A549 (cell line): ENCODE data around the gene HCAR2. TPM values are rescaled to one million over a fixed set of nuclear protein-coding genes. Genes with fewer than 3 reads are reported as not detected.
A peak's percentile ranks its signal among the peaks of the same experiment; 100 is the strongest.

Experiments
- ATAC-seq, 2 experiments: fragments of 200-7000 bp in 1 of 2; fragments of >200 bp in 1 of 2; cut with Nextera tagmentation in 1 of 2; cut with Tn5 transposase in 1 of 2; 3 replicates each; pipeline versions ENCODE4 v1.8.0 to v1.9.1; 2018 to 2020; ENCODE audit warnings: mild to moderate bottlenecking in 1 of 2, moderate library complexity in 1 of 2
- CTCF ChIA-PET: fragments of 300-600 bp; sonication (Branson Sonifier 250); formaldehyde crosslinking; extraction: SDS; loops from one replicate; lab custom pipeline; 2021; ENCODE audit warnings: antibody characterized with exemption, inconsistent platforms; lab: Yijun Ruan, JAX
- POLR2A ChIA-PET: fragments of 350-600 bp; formaldehyde crosslinking; extraction: SDS; loops from one replicate; lab custom pipeline; 2021; ENCODE audit warnings: antibody characterized with exemption, inconsistent platforms; lab: Yijun Ruan, JAX
- DNase-seq, 2 experiments: peaks; one replicate each; pipeline versions ENCODE4 v3.0.0 to v3.0.0-alpha.2; 2011 to 2016; ENCODE audit warnings: low read depth in 1 of 2, low spot score in 1 of 2
- FAIRE-seq: peaks from 2 replicates; lab custom pipeline; 2011; peaks lifted over from hg19 to GRCh38; lab: Jason Lieb, UNC
- H3K27ac ChIP-seq, 2 experiments: fragments of >200 bp; sonication (Bioruptor Twin); formaldehyde crosslinking; 3 replicates each; pipeline ENCODE4 v1.5.1; 2016 to 2017
- H3K4me1 ChIP-seq: fragments of >200 bp; sonication (Bioruptor Twin); formaldehyde crosslinking; 3 replicates; pipeline ENCODE4 v1.6.1; 2016
- H3K4me2 ChIP-seq: fragments of >200 bp; sonication (Bioruptor Twin); formaldehyde crosslinking; 3 replicates; pipeline ENCODE4 v1.6.1; 2016
- H3K4me3 ChIP-seq: fragments of >200 bp; sonication (Bioruptor Twin); formaldehyde crosslinking; 3 replicates; pipeline ENCODE4 v1.5.1; 2016
- H3K9me3 ChIP-seq: fragments of >200 bp; sonication (Bioruptor Twin); formaldehyde crosslinking; 3 replicates; pipeline ENCODE4 v1.6.1; 2016
- CEBPB ChIP-seq, 2 experiments: fragments of >200 bp in 1 of 2; sonication (Bioruptor Twin) in 1 of 2; formaldehyde crosslinking in 1 of 2; IDR thresholded peaks; 2 replicates each; pipeline ENCODE4 v1.6.1; 2012 to 2016
- CHD2 ChIP-seq: fragments of 150-350 bp; IDR thresholded peaks from 2 replicates; pipeline ENCODE4 v1.6.1; 2014; ENCODE audit warnings: low read length; ENCODE audit not compliant: partially characterized antibody
- CTCF ChIP-seq: fragments of >200 bp; sonication (Bioruptor Twin); formaldehyde crosslinking; IDR thresholded peaks from 3 replicates; pipeline ENCODE4 v1.5.1; 2016
- FOSL2 ChIP-seq, 2 experiments: fragments of 450-650 bp in 1 of 2; fragments of >200 bp in 1 of 2; sonication (Bioruptor Twin) in 1 of 2; formaldehyde crosslinking; IDR thresholded peaks; 2 replicates each; pipeline versions ENCODE4 v1.5.0 to v1.6.1; 2016 to 2020; ENCODE audit warnings: mild to moderate bottlenecking in 1 of 2, moderate library complexity in 1 of 2
- GATA3 ChIP-seq: IDR thresholded peaks from 2 replicates; pipeline ENCODE4 v1.6.1; 2012; ENCODE audit warnings: borderline replicate concordance
- HDAC2 ChIP-seq: fragments of 200-600 bp; sonication (generic); IDR thresholded peaks from 2 replicates; pipeline ENCODE4 v1.6.1; 2016
- HOXB13 ChIP-seq: fragments of 250-450 bp; sonication (Bioruptor Pico); IDR thresholded peaks from 2 replicates; pipeline ENCODE4 v1.5.0; 2020; ENCODE audit warnings: low read depth, mild to moderate bottlenecking, moderate library complexity
- MAFK ChIP-seq: fragments of 450-650 bp; IDR thresholded peaks from 2 replicates; pipeline ENCODE4 v1.6.1; 2014; ENCODE audit not compliant: partially characterized antibody
- PBX3 ChIP-seq: IDR thresholded peaks from 2 replicates; pipeline ENCODE4 v1.6.1; 2012
- PHF8 ChIP-seq: fragments of 200-600 bp; sonication (generic); IDR thresholded peaks from 2 replicates; pipeline ENCODE4 v1.6.1; 2016; ENCODE audit warnings: low read depth, mild to moderate bottlenecking, antibody characterized with exemption, moderate library complexity, borderline replicate concordance
- POLR2AphosphoS2 ChIP-seq: conservative IDR thresholded peaks from 2 replicates; pipeline ENCODE4 v1.6.1; 2012; ENCODE audit warnings: low read length, improper control_type of control experiment, inconsistent platforms
- RAD21 ChIP-seq, 2 experiments: fragments of >200 bp in 1 of 2; sonication (Bioruptor Twin) in 1 of 2; formaldehyde crosslinking in 1 of 2; IDR thresholded peaks in 1 of 2; conservative IDR thresholded peaks in 1 of 2; 2 replicates in 1 of 2; 3 replicates in 1 of 2; pipeline ENCODE4 v1.6.1; 2012 to 2018; ENCODE audit warnings: inconsistent platforms in 1 of 2
- RNF2 ChIP-seq: fragments of 200-600 bp; sonication (generic); IDR thresholded peaks from 2 replicates; pipeline ENCODE4 v1.6.1; 2016; ENCODE audit warnings: low read depth, mild to moderate bottlenecking, antibody characterized with exemption, moderate library complexity, borderline replicate concordance
- ZNF302 ChIP-seq: fragments of 250-450 bp; sonication (Bioruptor Pico); IDR thresholded peaks from 2 replicates; pipeline ENCODE4 v1.9.0; 2021; ENCODE audit warnings: inconsistent platforms, mild to moderate bottlenecking, moderate library complexity
- WGBS: methylation state at CpG from one replicate; pipeline ENCODE4 v1.1.6; 2017; ENCODE audit errors: missing lambda C conversion rate; 5-methylcytosine and 5-hydroxymethylcytosine counted together
- polyA plus RNA-seq, 4 experiments: library from polyadenylated mRNA; depleted of rRNA in 3 of 4; stranded (reverse); fragments of >200 nt; fragmentation: RNase III in 1 of 4; extraction: RNeasy Plus Mini Kit Qiagen cat#74134 plus additional on column Dnase treatment in 1 of 4; gene quantifications; 2 replicates in 3 of 4; 3 replicates in 1 of 4; pipeline ENCODE4 v1.2.3, GENCODE V29; 2011 to 2017
- TF ChIP-seq, protein P1 (sequence below): IDR thresholded peaks from 2 replicates; pipeline ENCODE4 v1.6.1; 2012; ENCODE audit warnings: low read depth, borderline replicate concordance
- TF ChIP-seq, protein P2 (sequence below): IDR thresholded peaks from 2 replicates; pipeline ENCODE4 v1.6.1; 2012

HCAR2 gene
- polyA plus RNA-seq, 2 of the 4 experiments (the other 2 are of a cell fraction), result 0.09 TPM; not detected in 1

DNA sequence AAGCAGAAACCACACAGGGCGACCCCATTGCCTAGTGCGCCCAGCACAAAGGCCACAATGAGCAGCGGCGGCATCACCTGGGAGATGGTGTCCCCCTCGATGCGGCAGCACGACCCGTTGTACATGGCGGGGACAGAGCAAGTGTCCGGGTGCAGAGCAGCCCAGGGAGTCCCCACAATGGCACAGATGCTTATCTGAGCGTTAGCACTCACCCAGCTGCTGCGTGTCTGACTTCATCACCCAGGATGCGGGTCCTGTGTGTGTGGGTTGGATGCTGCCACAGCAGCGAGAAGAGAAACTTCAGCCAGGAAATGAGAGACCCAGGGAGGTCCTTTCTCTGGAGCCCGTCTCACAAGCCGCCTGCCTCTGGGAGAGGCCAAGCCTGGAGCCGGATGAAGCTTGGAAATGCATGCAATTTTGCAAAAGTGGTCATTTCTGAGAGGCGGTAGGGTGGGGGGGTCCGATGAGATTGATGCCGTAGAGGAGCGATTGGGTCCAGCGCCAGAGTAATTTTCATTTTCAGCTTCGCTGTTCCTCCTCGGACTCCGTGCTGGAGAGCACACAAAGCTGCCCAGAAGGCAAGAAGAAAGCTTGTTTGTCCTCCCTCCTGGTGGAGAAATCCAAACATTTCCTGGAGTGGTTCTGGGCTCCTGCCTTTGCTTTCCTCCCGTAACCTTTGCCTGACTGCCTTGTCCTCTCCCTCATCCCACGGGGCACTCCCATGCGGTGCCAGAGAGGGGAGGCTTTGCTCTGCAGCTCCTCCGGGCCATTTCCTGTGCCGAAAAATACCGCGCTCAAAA, 27.3 kb upstream of the HCAR2 start, which contains the start of gene HCAR1:
TSS of gene HCAR1 (minus strand) at position 630 of the 800 bp plus-strand sequence. CDS start at position 125, 505 bp downstream.
- Histone ChIP-seq H3K27ac (peak within 1 kb of the TSS; percentile 9 to 68; a peak in 4 of 6 replicates), H3K4me2 (peak within 1 kb of the TSS; percentile 59), H3K4me3 (0 out of 3 replicates have a peak within 1 kb of the TSS, but pooled peaks have one; percentile 4), H3K9me3 (no peaks in the 10 kb centered on the region), H3K4me1 (peaks cover 10% of the 10 kb centered on the region)
- ATAC-seq (peak; percentile 64 to 74), FAIRE-seq (no peak), DNase-seq (no peak)
- CTCF ChIA-PET, result interaction anchor here (0.5 to 6.1 kb wide), 4 partner anchors 17 to 394 kb away, joined by 3 to 28 read pairs (median 4); no protein-coding TSS in a partner anchor
- TF ChIP-seq HDAC2 (no peak), CTCF (no peak), GATA3 (no peak), CHD2 (no peak), POLR2AphosphoS2 (no peak), HOXB13 (CRISPR knock-in tag) (no peak), MAFK (no peak), FOSL2 (IDR thresholded peaks at IDR 0.05) (no peak), FOSL2 (CRISPR knock-in tag; IDR thresholded peaks at IDR 0.05) (no peak), ZNF302 (CRISPR knock-in tag) (no peak), RAD21 (conservative IDR thresholded peaks at IDR 0.05 in 1 of 2, IDR thresholded peaks at IDR 0.05 in 1 of 2) (no peak), RNF2 (no peak), PBX3 (no peak), CEBPB (IDR thresholded peaks at IDR 0.05) (no peak)
- TF ChIP-seq, protein P1, sequence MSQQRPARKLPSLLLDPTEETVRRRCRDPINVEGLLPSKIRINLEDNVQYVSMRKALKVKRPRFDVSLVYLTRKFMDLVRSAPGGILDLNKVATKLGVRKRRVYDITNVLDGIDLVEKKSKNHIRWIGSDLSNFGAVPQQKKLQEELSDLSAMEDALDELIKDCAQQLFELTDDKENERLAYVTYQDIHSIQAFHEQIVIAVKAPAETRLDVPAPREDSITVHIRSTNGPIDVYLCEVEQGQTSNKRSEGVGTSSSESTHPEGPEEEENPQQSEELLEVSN, result no peak
- WGBS, result 63% methylated on average over 32 of the region's 32 CpGs
- POLR2A ChIA-PET, result interaction anchor here (0.8 to 1.0 kb wide), 2 partner anchors 18 to 51 kb away, joined by 3 to 4 read pairs; no protein-coding TSS in a partner anchor

- 88% methylated on average over 27 of the region's 27 CpGs for WGBS
- Histone ChIP-seq H3K9me3 (no peaks in the 10 kb centered on the region), H3K4me1 (peaks cover 10% of the 10 kb centered on the region), H3K4me3 (no peak overlapping the region), H3K27ac (no peak overlapping the region; a peak in 1 of 6 replicates), H3K4me2 (no peak overlapping the region)
- TF ChIP-seq PHF8, result no peak
- TF ChIP-seq, protein P2, sequence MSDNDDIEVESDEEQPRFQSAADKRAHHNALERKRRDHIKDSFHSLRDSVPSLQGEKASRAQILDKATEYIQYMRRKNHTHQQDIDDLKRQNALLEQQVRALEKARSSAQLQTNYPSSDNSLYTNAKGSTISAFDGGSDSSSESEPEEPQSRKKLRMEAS, result no peak
- ChIA-PET POLR2A (interaction anchor here (0.8 kb wide), 1 partner anchor 50 kb away, joined by 3 read pairs; no protein-coding TSS in a partner anchor), CTCF (interaction anchor here (6.1 kb wide), 1 partner anchor 91 kb away, joined by 28 read pairs; no protein-coding TSS in a partner anchor)
- no peak for FAIRE-seq
- DNase-seq, result no peak
- no peak for ATAC-seq
Measured at GRCh38 chr12:122729583-122730214, 26.5 kb upstream of the HCAR2 start.
